Measurements from ENCODE around the gene SPATA21. TPM values are rescaled to one million over a fixed set of nuclear protein-coding genes. Genes with fewer than 3 reads are reported as not detected.

The SPATA21 gene
- total RNA-seq, 1 experiment from 2014 or later: not detected

DNA sequence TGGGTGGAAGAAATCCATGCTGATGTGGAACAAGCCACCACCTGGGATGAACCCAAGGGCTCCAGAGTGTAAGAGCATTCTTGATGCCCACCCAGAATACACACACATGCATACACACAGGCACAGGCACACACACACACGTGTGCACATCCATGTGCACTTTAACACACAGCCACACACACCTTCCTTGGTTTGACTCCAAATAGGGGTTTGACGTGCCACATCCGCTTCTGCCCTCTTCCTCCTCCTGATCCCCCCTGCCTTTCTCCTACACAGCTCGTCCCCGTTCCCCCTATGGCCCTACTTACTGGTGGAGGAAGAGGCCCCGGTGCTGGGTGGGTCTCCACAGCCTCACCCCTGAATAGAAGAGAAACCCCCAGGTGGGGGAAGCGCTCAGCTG lies 16.0 kb downstream of the SPATA21 start:
- DNase-seq (ENCODE audit: low spot score): no peak

DNA sequence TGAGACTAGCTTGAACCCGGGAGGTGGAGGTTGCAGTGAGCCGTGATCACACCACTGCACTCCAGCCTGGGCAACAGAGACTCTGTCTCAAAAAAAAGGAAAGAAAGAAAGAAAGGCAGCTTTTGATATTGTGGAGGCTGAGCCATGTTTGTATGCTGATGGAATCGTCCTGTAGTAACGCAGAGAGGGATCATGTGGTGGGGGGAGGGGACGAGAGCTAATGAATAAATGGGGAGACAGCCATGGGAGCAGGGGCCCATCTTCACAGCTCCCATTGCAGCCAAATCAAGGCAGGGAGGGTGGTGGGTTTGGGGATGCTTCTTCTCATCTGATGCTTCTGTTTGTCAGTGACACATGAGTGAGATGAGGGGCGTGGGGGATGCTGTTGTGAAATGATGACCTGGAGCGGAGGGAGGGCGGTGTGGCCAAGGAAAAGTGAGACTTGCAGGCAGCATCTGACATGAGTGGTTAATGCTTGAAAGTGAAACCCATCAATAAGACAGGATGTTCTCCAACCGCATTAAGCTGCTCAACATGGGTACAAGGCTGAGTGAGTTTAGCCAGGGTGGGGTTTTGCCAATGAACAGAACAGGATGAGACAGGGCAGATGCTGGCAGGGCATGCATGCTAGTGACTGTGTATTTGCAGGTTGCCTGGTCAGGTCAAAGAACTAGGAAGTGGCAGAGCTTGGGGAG lies 16.7 kb downstream of the SPATA21 start:
- DNase-seq (ENCODE audit: low spot score): no peak

DNA sequence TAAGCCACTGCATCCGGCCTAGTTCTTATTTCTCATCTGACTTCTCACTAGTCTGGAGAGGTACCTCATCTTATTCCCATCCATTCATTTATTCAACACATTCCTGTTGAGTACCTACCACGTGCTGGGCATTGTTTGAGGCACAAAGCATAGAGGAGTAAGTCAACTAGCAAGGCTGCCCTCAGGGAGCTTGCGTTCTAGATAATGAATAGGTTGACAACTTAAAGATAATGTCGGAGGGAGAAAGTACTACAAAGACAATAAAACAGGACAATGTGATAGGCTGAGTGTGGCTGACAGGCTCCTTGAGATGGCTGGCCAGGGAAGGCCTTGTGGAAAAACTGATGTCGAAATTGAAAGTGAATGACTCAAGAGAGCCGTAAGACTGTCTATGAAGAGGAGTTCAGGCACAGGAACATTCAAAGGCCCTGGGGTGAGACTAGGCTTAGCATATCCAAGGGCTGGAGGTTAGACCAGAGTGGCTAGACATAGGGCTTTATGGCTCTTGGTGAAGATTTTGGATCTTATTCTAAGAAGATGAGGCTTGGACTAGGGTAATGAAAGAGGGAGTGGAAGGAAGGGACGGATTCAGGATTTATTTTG lies 18.3 kb downstream of the SPATA21 start:
- no peak for DNase-seq (ENCODE audit: low spot score)

DNA sequence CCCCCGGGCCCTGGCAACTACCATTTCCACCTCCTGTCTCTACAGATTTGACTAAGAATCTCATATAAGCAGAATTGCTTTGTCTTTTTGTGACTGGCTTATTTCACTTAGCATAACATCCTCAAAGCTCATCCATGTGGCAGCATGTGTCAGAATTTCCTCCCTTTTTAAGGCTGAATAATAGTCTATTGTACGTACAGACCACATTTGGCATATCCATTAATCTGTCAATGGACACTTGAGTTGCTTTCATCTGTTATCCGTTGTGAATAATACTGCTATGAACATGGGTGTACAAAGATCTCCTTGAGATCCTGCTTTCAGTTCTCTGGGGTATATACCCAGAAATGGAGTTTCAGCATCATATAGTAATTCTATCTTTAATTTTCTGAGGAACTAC lies 24.0 kb downstream of the SPATA21 start:
- no peak for DNase-seq (ENCODE audit: low spot score)

DNA sequence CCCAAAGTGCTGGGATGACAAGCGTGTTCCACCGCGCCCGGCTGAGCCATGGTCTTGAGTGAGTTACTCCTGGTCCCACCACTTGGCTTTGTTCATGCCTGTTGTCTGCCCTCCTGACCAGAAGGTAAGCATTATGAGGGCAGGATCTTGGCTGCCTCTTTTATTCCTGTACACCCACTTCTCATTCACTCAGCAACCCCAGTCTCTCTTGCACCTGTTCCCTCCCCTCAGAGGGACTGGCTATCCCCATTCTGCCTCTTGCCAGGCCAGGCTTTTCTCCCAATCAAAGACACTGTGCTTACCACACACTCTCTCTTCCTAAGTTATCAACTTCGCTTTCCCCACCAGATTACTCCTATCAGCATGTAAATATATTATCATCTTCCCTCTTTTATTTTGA lies 26.4 kb downstream of the SPATA21 start:
- no peak for DNase-seq (ENCODE audit: low spot score)

DNA sequence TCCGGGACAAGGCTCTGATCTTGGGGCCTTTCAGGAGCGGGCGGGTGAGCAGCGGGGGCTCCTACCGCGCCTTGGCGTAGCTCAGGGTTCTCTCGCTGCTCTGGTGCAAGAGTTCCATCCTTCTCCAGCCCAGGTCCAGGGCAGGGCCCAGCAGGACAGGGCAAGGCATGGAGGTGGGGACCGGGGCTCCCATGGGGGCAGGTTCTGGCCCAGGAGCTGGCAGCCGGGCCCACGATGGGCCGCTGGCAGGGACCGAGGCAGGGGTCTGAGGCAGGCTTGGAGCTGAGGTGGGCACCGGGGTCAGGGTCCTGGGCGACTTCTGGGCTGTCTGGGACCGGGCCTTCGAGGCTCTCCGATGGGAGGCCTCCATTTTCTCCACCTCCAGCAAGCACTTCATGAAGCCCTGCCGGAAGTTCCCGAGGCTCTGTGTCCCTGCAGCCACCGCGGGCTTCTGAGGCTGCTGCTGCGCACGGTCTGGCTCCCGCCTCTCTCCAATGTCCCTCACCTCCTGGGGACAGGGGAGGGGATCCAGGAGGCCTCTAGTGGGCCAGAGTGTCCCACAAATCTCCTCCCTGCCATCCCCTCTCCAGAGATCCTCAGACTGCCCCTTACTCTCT lies 27.6 kb downstream of the SPATA21 start:
- DNase-seq (ENCODE audit: low spot score): no peak

DNA sequence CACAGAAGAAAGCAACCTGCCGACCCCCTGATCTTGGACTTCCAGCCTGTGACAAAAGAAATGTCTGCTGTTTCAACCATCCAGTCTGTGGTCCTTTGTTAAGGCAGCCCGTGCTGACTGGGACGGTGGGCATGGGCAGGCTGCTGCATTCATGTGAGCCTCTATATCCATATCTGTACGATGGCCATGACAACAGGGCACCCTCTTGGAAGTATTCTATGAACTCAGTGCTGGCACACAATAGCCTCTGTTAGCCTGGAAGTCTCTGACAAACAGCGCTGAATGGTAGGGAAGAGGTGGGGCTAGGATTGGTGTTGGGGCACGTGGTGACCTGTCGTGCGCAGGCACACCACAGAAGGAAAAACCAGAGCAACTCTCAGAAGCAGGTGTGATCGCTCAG lies 30.4 kb downstream of the SPATA21 start:
- no peak for DNase-seq (ENCODE audit: low spot score)

DNA sequence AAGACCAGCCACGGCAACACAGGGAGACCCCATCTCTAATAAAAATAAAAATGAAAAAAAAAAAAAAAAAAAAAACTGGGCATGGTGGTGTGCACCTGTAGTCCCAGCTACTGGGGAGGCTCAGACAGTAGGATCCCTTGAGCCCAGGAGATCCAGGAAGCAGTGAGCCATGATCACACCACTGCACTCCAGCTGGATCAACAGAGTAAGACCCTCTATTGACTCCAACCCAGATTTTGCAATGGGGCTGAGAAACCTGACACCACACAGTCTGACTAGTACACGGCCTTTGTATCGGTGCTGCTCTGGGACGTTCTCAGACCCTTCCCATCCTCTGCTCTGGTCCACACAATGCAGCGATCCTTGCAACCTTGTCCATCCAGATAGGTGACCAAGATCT lies 31.8 kb downstream of the SPATA21 start:
- DNase-seq (ENCODE audit: low spot score): no peak

DNA sequence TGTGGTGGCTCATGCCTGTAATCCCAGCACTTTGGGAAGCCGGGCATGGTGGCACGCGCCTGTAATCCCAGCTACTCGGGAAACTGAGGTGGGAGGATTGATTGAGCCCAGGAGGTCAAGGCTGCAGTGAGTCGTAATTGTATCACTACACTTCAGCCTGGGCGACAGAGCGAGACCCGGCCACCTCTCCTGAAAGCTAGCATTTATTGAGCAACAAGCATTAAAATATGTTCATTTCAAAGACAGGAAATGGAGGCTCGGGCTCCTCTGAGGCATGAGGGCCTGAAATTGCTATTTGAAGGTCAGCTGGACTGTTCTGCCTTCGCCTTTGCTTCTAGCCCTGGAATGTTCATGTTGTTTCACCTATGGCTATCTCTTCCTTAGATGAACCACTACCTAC lies 34.5 kb downstream of the SPATA21 start:
- DNase-seq (ENCODE audit: low spot score): no peak

DNA sequence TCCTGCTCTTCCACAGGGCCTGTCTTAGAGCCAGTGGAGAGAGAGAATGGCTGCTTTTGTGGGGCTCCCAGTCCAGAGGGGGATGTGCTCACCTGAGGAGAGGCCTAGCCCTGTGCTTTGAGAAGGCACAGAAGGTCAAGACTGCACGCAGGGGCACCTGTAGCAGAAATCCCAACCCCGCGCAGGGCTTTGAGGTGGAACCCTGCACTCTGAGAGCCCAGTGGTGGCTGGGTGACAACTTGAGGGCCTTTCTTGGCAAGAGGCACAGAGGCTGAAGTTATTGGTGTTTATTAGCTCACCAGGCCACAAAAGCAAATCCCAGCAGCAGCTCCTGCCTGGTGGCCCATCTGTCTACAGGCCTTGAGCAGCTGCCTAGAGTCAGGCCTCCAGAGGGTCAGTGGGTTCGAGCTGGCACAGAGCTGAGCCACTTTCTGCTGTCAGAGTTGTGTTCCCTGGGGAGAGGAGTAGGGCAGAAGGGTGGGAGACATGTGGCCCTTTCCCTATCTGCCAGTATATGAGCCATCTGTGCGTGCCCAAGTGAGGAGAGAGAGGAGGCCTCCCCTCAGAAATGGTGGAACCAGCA lies 38.8 kb downstream of the SPATA21 start:
- DNase-seq (ENCODE audit: low spot score): no peak

DNA sequence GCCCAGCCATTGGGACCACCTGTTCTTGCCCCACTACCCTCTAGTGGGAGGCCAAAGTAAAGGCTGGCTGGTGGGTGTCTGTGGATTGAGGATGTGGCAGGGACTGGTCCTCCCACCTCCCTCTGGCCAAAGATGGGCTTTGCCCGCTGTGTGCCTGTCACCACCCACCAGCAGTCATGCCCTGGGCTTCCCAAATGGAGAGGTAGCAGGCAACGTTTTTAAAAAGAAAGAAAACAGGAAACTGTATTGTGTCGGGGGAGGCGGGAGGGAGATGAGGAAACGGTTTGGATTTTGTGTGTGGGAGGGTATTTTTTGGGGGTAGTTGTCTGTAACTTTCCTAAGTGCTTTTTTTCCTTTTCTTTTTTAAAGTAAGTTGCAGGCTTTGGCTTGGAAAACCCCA lies 40.1 kb downstream of the SPATA21 start:
- no peak for DNase-seq (ENCODE audit: low spot score)

DNA sequence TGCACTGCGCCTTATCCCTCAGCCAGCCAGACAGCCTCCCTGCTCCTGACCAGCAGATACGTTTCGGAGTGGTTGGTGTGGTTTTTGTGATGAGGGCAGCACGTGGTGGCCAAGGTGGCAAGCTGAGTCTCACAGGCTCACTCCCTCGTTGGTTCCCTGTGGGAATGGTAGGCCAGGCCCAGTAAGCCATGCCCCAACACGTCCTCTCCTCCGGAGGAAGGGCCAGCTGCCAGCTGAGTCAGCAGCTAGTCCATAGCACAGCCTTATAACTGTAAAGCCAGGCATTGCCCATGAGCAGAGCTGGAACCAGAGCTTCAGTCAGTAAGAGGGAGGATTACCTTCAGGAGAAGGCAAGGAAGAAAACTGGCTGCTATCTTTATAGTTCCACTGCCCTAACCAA lies 40.6 kb downstream of the SPATA21 start:
- no peak for DNase-seq (ENCODE audit: low spot score)

DNA sequence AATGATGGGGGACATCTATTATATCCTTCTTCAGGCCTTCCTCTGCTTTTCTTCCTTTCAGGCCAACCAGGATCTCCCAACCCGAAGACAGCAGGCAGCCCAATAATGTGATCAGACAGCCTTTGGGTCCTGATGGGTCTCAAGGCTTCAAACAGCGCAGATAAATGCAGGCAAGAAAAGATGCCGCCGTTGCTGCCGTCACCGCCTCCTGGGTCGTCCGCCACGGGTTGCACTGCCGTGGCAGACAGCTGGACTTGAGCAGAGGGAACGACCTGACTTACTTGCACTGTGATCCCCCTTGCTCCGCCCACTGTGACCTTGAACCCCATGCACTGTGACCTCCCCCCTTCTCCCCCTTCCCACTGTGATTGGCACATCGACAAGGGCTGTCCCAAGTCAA lies 42.2 kb downstream of the SPATA21 start:
- DNase-seq (ENCODE audit: low spot score): no peak

DNA sequence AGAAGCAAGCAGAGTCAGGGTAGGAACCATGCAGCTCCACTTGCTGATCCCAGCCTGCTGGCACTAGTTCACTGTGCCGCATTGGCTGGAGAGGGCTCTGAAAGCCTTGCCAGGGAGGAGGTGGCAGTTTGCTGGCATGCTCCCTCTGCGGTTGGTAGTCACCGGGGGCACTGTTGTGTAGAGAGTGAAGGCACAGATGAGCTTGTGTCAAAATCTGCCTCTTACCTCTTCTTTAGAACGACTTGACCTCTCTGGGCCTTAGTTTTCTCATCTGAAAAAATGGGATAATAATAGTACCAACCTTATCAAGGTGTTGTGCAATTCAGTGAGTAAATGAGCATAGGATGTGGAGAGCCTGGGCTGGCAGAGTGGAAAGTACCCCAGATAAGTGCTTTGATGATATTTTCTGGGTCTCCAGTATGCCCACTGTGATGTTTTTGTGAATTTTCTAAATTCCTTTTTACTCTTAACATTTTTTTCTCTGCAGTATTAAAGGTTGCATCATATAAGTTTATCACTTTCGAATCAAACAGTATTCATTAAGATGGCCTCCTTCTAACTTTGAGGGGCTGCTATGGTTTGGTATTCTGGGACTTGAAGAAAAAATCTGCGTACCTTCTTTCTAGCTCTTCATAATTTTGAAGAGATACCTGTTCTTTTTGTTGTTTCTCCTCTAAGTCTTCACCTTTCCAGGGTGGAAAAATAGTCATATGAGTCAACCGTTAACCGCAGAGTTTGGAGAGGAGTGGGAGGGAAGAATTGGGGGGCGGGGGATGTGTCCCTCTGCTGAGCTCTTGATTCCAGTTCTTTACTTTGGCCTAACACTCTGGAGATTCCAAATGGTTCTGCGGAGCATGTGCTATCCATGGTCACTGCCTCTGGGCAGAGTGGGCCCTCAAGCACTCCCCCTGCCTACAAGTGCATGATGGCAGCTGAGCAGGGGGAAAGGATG lies 43.4 kb downstream of the SPATA21 start:
- DNase-seq (ENCODE audit: low spot score): no peak

DNA sequence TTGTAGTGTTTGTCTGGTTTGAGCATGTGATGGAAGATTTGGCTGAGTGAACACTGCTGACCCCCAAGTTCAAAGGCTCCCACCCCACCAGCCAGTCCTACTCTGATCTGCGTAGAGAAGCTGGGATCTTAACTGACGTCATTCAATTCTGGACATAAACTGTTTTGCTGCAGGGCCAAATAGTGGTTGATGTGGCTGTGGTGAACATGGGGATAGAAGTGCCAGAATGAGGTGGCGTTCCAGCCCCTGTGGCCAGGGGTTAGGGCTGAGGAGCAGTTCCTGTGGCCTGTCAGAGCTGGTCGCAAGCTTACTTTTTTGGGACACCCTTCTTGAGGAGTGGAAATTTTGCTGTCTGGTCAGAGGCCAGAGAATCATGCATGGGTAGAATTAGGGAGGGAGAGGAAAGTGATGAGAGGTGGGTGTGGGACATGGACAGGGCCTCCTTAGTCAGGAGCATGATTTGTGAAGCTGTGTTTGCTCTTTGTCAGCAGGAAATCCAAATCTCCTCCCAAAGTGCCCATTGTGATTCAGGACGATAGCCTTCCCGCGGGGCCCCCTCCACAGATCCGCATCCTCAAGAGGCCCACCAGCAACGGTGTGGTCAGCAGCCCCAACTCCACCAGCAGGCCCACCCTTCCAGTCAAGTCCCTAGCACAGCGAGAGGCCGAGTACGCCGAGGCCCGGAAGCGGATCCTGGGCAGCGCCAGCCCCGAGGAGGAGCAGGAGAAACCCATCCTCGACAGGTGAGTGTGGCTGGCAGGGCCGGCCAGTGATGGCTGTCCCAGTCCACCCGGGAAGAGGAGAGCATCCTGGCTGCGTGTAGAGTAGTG lies 44.3 kb downstream of the SPATA21 start:
- DNase-seq (ENCODE audit: low spot score): no peak

DNA sequence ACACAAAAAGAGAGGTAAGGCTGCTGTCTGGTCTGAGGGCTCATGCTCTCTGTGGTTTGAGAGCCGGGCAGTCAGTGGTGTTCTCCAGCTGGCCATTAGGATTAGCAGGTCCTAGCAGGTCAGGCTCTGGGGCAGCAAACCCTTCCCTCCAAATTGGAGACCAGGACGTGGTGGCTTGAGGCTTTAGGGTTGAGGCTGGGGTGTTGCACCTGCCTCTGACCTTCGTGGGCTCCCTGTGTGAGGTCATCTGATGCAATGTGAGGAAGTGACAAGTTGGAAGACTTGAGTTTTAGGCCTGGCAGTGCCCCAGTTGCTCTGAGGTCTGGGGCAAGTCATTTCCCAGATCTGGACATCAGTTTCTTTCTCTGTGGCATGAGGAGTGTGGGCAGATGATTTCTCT lies 45.8 kb downstream of the SPATA21 start:
- DNase-seq (ENCODE audit: low spot score): no peak

DNA sequence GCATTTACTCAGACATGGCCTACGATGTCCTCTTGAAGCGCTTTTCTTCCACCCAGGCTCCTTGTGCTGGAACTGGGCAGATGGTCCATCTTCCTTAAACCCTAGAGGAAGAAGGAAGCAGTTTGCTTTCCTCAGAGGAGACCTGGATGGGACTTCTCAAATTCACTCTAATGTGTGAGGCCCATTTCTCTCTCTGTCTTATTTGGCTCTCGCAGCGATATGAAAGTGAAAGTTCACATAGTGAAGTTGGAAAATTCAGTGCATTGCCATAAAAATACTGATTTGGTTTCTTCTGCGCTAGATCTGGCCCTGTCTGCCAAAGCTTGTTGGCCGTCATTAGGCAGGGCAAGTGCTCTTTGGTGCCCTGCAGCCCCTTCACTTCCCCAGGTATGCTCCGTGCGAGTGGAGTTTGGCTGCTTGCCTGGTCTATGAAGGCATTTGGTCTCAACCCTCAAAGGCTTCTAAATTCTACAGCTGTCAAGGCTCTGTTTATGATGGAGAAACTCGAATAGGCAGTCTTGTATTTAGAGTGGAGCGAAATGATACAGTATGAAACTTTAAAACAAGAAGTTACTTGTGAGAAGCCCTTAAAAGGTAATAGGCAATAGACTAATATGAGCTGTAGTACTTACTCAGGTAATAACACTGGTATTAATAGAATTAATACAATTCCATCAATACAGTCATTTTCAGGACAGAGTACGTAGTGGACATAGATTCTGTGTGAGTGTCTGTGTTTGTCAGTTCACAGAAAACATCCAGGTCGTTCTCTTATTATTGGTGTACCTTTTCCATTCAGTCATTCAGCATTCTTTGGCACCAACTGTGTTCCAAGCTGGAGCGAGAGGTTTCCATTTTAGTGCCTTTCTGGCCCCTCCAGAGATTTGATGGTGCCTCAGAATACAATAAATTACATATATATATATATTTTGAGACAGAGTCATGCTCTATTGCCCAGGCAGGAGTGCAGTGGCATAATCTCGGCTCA lies 49.7 kb downstream of the SPATA21 start:
- no peak for DNase-seq (ENCODE audit: low spot score)

DNA sequence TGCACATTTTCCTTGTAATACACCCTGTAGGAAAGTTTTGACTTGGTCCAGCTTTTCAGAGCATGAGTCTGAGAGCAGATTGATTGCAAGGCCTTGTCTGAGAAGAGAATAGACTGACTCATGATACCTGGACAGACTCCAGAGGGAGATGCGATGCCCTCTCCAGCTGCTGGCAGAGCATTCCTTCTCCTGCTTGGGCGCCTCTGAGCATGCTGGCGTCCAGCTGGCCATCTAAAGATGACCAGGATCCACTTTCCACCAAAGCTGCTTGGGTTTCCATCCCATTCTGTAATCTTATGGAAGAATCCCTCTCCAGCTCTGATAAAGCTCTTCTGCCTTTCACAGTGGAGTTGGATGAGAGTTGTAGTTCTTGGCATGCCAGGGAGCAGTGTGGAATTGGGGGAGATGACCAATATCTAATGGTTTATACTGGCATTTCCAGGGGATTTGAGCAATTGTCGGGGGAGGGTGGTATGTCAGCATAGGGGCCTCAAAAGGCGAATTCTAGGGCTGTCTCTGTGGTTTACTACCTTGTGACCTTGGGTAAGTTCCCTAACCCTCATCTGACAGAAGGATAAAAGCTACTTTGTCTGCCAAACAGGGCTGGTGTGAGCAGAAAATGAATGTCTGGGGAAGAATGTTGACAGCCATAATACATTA lies 50.6 kb downstream of the SPATA21 start:
- DNase-seq (ENCODE audit: low spot score): no peak

Data from HT-29 (cell line).